Stimulated activated naive CD8-positive, alpha-beta T cell treated with anti-CD3 and anti-CD28 coated beads, Interleukin-15, Interleukin-2, amounts not matched to agents 100 U/mL and 50 U/mL, for 24 hours (primary cell): Measurements from ENCODE around the gene DUSP6.

Experiments used
- ATAC-seq: fragments of 150-1000 bp; cut with Tn5 transposase; one replicate; pipeline ENCODE4 v1.10.0; 2021
- DNase-seq: peaks from one replicate; pipeline ENCODE4 v3.0.0; 2021

Gene DUSP6

DNA sequence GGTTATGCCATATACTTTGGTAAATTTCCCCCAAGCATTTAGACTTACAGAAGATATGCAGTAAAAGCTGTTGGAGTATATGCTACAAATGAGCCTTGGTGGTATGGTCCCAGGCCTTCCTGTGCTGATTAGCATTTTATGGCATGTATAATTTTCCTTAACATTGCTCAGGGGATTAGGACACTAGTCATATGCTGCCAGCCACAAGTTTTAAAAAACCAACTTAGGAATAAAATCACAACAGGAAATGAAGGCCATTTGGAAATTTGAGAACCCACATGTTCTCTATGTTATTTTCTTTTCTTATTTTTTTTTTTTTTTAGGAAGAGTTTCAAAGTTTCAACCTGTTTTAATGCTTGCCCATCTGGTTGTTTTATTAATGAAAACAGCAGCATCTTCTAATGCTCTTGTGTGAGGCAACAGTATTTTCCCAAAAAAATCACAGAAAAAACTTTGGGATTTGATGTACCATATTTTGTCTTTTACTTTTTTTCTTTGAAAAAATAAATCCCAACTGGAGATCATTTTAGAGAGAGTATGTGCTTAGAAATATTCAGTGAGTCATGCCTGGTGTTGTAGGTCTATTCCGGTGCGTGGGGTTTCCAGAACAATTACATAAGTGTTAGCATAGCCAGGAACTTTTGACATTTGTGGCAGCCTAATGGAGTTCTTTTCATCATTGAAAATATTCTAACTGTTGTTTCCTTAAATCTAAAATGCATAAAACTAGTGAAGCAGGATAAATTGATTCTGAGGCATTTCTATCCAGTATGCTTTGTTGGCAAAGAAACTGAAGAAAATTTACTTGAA is 21.7 kb upstream of the DUSP6 start:
- DNase-seq (no peak), ATAC-seq (no peak)

DNA sequence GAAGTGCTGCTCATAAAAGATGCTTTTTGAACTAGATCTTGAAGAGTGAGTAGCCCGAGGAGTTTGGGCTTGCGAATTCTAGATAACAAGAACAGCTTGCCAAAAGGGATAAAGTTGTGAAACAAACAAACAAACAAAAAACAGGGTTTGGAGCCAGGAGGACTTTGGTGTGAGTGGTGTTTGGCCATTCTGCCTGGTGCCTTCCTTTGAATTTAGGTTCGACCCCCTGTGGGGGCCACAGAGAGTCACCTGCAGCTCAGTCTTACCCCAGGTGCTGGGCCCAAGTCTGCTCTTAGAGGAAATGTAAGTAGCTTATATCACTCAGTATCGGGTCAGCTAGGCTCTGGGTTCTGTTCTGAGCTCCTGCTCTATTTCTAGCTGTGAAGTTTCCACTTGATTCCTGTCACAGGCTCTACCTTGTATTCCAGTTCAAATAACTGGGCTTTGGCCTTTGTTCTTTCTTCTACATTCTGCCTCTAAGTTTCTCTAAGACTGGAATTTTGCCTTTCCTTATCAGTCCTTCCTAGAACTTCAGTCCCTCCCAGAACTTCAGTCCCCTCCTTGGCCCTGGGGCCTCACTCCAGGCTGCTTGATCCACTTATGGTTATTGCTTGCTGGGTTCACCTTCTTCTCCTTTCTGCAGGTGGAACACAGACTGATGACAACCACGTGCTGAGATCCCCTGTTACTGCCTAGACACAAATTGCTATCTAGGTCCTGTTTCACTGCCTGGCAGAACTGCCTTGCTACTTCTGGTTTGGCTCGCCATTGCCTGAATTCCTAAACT is 20.5 kb upstream of the DUSP6 start:
- ATAC-seq = no peak
- no peak for DNase-seq

DNA sequence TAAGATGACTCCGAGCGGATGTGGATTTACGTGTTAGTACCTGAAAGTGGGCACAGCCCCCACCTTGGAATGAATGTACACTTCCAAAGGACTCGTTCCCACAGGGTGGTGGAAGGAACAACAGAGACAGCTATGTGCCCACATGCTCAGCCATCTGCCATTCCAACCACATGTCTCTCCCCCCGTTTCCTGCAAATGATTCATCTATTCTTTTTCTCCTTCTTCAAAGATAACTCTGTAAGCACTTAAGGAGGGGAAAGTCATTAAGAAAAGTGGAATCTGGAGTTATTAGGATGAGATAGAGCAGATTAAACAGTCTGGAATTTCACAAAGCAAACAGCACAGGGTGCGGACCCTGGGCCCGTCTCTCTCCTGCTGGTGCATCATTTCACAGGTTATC is 18.5 kb upstream of the DUSP6 start:
- DNase-seq = no peak
- ATAC-seq = no peak

DNA sequence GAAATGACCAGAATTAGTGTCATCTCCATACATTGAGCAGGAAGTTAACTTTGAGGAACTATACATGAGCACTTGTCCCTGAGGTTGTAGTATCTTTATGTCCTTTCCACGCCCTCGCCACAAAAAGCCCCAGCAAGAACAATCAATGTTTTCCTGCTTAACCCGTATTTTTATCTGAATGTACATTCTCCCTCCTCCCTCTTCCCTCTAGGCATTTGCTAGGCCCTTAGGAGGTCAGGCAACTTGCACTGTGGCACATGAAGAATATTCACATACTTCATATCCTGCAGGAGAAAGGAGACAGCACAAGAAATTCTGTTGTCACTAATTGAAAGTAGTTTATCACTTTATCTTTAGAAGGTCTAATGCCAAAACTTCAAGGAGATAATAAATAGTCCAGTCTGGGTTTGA is 18.1 kb upstream of the DUSP6 start:
- ATAC-seq = no peak

DNA sequence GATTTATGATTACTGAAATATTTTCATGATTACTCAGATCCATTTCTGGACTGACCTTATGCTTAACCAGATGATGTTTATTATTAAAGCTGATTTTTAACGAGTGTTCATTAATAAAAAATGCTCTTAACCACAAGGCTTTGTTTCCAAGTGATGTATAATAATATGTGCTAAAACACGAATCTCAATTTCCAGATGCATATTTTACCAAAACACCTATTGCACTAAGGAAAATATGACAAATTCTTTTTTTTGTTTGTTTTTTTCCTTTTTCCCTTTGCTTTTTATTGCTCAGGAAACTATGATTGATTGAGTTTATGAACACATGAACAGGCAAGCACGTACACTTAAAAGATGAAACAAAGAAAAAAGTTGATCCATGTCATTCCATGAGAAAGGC is 16.9 kb upstream of the DUSP6 start:
- ATAC-seq = no peak
- no peak for DNase-seq

More for the DNA sequence above, 18.1 kb upstream of the DUSP6 start:
- no peak for DNase-seq

DNA sequence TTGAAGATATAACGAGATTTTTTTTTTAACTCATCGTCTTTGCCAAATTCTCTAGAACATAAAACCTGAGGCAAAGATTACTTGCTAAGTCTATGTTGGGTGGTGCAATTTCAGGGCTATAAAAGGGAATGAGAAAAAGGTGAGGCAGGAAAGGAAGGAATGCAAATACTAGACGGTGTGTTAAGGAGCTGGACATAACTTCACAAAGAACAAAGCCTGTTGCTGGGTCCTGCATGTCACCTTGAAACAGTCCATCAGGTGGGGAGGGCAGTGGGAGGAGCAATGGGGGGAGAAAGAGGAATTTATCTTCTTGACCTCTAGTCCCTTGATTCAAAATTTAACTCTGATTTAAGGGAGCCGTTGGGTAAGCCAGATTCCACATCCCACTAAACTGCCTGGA is 16.1 kb upstream of the DUSP6 start:
- ATAC-seq (no peak), DNase-seq (no peak)

DNA sequence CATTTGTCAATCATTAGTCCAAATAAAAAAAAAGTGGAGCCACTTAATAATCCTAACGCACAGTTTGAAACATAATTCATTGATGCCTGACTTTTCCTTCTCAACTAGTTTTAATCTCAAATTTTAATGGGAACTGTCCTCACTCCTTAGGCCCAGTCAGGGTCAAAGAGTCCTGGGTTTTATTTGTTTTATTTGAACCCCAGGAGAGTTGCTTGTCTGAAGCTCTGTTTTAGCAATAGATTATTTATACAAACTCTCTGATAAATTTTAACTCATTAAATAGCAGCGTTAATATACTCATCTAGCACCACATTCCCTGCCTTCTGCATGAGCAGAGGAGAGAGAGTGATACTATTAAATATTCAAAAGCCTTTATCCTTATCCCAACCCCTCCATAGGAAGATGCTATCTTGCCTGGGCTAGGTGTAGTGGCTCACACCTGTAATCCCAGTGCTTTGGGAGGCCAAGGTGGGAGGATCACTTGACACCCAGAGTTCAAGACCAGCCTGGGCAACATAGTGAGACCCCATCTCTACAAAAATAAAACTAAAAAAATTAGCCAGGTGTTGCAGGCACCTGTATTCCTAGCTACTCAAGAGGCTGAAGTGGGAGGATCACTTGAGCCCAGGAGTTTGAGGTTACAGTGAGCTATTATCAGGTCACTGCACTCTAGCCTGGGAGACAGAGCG is 14.5 kb upstream of the DUSP6 start:
- no peak for DNase-seq
- ATAC-seq = no peak

DNA sequence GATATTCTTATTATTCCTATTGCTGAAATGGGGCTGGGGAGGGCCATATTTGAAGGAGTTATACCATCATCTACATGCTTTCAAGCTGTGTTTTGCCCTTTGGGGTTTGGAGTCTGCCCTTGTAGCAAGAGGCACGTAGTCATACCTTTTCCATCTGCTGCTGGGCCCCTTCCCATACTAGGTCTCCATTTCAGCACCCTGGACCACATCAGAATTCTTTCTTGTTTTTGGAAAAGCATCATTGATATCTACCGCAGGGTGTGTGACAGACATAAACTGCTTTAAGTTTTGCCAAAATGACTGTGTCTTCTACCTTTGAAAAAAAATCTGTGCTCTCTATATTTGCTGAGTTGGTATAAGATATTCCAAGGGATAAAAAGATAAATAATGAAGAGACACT is 12.3 kb upstream of the DUSP6 start:
- DNase-seq = no peak
- ATAC-seq = no peak

DNA sequence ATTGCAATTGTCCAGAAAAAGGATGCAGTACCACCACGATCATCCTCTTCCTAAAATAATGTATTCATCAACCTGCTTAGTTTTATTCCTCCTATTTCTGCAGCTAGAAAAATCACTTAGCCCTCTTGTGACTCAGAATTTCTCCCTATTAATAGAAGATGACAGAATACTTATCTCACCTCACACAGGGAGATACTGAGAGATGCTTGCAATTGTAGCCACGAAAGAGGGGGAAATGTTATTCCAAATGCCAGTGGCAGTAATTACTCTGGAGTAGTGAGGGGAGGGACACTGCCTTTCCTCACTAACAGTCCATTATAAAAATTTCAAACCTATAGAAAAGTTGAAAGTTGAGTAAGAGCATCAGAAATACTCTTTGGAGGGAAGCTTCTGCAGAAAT is 11.8 kb upstream of the DUSP6 start:
- no peak for DNase-seq
- no peak for ATAC-seq

DNA sequence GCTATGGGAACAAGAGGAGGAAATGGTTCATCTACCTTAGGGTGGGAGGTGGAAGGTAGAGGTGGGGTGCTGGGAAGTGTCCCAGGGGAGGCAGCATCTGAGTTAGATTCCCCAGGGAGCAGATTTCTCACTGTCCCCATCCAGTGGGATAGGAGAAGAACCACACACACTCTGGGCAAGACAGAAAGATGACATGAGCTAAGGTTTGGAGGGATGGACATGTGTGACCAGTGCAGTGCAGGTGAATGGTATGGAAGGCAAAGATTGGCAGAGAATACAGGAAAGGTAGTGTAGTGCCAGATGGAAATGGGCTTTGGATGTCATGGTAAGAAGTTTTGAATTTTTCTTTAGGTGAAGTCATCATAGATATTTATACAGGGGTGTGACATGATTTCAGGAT is 11.3 kb upstream of the DUSP6 start:
- ATAC-seq (no peak), DNase-seq (no peak)

DNA sequence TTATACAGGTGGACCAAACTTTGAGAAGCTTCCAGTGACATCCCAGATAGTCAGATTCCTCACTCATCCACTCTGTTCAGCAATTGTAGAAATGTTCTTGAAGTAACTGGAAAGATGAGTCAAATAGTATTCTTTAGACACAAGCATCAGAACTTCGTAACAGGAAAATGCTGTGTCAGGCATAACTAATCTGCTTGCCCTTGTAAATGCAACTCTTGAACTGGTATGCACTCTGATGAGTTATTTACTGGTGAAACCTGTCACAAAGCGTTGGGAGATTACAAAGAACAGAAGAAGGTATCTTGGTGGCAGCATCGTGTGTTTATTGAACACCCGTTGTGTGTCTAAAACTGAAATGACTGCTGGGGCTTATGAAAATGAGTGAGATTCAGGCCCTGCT is 10.8 kb upstream of the DUSP6 start:
- ATAC-seq (no peak), DNase-seq (no peak)

DNA sequence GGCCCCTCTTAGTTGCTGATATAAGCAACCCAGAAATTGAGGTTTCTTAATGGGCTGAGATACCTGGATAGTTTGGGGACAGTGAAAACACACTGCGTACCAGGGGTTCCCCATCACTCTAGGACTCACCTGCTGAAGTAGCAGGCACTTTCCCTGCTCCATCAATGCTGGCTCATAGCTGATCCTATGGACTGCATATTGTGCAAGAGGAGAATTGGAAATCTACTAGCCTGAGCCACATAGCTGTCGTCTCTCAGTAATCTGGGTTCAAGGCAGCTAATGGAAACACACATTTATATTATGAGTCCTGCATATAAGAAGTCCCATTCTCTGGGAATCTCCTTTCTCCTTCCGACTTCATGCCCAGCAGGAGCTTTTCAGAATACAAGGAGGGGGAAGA is 7.3 kb upstream of the DUSP6 start:
- DNase-seq (no peak), ATAC-seq (no peak)

DNA sequence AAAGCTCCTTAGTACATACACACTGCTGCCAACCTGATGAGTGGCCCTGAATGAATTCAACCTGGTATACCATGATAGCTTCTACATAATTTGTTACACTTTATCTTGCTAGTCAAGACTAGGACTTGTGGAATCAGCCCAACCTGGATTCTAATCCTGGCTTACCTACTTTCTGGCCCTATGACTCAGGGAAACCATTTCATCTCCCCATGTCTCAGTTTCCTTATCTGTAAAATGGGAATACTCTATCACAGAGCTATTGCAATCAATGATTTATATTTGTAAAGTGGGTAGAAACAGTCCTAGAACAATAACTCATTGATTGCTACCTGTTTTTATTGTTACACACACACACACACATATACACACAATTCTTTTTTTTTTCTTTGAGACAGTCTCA is 6.5 kb upstream of the DUSP6 start:
- ATAC-seq (no peak), DNase-seq (no peak)

DNA sequence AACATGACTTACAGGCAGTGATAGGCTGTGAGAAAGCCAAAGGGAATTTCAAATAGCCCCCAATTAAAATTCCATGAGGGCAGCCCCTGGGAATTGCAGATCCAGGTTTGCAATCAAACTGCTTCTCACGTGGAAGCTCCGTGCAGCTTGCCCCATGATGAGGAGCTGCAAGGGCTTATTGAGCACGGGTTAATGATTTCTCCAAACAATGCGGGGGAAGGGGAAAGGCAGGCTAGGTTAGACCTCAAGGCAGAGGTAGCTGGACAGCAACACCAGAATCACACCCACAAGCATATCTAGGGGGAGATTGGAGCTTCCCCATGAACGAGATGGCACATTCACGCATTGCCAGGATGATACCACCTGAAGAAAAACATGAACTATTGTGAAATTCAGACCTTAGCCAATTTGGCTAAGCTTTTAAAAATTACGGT is 5.0 kb upstream of the DUSP6 start:
- DNase-seq (no peak), ATAC-seq (no peak)

DNA sequence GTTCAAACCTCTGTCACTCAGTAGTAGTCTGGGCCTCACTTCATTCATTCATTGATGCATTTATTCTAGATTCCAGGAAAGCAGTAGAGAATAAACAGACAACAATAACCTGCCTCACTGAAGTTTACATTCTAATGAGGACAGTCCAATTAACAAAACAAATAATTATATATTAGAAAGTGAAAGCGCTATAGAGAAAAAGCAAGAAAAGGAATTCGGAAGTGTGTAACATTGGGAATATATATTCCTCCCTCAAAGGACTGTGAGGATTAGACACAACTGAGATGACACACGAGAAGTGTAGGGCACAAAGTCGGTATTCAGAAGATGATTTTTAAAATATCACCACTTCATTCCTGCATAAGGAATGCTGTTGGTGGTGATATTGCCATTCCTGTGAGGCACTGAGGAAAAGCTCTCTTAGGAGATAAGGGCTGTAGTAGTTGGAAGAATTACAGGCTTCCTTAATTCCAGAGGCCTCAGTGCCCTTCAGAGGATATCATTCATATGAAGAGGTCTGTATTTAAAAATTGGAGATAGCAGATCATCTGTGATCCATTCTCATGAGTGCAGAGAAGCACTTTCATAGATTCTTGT is 3.9 kb upstream of the DUSP6 start:
- ATAC-seq (no peak), DNase-seq (no peak)

DNA sequence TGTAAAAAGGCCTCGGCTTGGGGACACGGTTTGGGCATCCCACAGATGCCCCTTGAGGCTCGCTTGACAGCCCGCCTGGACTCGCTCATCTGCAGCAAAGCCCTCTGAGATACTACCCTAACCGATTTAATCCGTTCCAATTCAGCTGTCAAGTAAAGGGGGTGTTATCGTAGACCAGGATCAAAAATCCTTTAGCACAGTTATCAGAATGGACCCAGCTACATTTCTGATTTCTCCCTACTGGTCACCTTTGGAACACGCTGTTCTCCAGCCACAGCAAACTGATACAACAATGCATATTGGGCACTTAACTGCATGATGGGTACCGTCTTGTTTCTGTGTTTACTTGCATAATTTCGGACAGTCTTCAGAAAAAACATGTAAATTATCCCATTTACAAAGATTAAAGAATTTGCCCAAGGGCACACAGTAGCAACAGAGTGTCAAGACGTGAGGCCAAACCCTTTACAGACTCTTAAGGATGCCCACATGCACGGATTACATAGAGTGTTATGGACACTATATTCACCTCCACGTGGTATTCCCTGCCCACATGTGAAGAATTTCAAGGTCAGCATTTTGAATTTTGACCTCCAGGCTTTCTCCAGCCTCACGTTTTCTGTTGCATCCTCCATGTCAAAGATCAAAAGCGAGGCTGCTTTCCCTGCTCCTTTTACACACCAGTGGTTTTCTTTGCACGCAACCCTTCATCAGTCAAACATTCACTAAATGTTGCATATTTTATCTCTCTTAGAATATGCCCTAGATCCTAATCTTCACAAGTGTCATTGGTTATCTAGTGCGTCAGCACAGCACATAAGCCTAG is 3.2 kb upstream of the DUSP6 start:
- ATAC-seq (no peak), DNase-seq (no peak)

DNA sequence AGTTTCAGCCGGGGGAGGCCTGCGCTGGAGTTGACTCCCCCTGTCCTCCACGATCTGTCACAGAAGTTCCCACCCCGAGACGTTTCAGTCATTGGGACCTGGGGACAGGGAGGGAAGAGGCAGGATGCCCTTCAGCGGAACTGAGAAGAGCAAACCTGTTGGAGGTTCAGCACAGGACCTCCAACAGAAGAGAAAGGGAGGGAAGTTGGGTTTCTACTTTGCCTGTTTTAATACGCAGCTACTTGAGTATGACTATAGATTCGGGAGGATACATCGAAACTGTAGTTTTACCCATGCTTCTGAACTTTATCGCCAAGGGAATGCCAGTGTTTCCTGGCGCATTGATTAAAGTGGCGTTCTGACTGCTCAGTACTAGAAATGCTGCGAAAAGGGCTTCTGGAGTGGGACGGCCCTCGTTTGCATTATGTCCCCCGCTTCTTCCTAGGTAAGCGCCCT is 2.3 kb upstream of the DUSP6 start:
- DNase-seq (no peak), ATAC-seq (no peak)

DNA sequence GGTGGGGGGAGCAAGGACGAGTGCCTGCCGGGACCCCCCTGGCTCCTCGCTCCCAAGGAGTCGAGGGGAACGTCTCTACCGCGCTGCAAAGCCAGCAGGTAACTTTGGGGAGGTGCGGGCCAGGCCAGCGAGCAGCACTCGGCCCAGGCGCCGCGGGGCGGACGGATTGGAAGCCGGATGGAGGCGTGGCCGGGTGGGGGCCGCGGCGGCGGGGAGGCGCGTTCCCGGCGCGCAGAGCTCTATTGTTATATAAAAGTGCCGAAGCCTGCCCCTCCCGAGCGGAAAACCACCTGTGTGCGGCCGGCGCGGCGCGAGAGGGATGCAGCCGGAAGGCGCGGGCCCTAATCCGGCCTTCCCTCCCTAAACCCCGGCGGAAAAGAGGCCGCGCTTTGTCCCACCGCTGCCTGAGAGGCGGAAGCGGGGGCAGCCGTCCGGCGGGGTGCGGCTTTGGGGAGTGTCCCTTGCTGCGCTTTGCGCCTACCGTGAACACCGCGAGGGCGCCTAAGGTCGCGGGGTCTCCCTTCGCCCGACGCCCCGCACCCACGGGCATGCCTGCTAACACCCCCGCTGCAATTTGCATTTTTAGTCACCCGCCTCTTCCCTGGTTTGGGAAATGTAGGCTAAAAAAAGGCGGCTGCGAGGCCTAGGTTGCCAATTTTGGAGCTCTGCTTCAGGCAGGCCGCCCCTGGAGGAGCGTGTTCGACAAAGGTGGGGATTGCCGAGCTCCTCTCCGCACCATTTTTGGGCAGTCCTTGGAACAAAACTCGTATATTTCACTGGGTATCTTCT is 1.7 kb upstream of the DUSP6 start:
- peak; percentile 35 for ATAC-seq
- DNase-seq = peak; percentile 82

DNA sequence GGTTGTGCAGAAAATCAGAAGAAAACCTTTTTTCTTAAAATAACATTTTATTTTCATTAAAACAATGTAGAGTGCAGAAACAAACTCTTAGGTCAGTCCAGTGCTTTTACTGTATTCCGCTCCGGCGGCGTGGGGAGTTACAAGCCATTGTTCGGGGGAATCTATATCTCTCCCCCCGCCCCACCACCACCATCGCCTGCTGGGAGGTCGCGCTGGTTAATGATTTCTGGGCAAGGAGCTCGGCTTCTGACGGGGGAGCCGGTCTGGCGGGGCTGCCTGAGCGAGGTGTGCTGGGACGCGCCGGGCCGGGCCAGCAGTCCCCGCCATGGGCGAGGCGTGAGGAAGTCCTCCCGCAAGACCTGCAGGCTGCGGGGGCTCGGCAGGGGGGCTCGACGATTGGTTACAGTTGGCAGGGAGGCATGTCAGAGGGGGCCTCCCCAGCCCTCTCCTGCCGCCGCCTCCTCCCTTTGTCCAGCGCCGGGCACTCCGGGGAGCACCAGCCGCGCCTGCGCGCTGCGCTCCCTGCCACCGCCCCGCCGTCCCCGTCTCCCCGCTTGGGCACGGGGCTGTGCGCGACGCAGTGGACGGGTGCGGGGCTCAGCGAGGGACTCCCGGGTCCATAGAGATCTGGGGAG is 1.0 kb upstream of the DUSP6 start:
- DNase-seq = peak; percentile 67
- peak; percentile 30 for ATAC-seq

DNA sequence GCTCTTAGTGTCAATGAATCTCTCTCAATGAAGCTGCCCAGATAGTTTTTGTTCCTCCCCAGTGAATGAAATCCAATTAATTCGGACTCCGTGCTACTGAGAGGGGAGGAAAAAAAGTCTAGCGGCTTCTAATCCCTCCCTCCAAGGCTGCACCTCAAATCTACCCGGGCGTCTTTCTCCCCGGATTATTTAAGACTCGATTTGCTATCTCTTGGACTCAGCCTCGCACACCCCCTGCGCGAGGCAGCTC is 134 bp downstream of the DUSP6 start:
- no peak for ATAC-seq
- no peak for DNase-seq
